Natural killer cell (primary cell): Measurements from ENCODE around the gene DIP2C. TPM values are rescaled to one million over a fixed set of nuclear protein-coding genes. Genes with fewer than 3 reads are reported as not detected.

Experiments
- ATAC-seq, 3 donors: fragments of 150-1000 bp in 2 of 3; fragments of 200-7000 bp in 1 of 3; cut with Tn5 transposase; 1 replicate in 1 of 3; 2 replicates in 2 of 3; pipeline ENCODE4 v1.10.0; 2021; ENCODE audit warnings: mild to moderate bottlenecking in 2 of 3, moderate library complexity in 2 of 3
- DNase-seq, 2 donors: peaks; one replicate each; pipeline versions ENCODE4 v3.0.0 to v3.0.0-alpha.2; 2013 to 2021; ENCODE audit warnings: mixed read lengths in 1 of 2
- H3K27ac ChIP-seq: one replicate; pipeline ENCODE4 v1.5.1; 2013; ENCODE audit warnings: mild to moderate bottlenecking, low read length
- H3K27me3 ChIP-seq: one replicate; pipeline ENCODE4 v1.6.1; 2013; ENCODE audit warnings: low read length; ENCODE audit not compliant: control insufficient read depth, insufficient read depth
- H3K36me3 ChIP-seq: one replicate; pipeline ENCODE4 v1.6.1; 2013; ENCODE audit warnings: low read length; ENCODE audit not compliant: control insufficient read depth, insufficient read depth
- H3K4me1 ChIP-seq: one replicate; pipeline ENCODE4 v1.6.1; 2013; ENCODE audit warnings: low read length; ENCODE audit not compliant: control insufficient read depth, insufficient read depth
- H3K4me3 ChIP-seq: one replicate; pipeline ENCODE4 v1.5.1; 2013; ENCODE audit warnings: low read length
- H3K9me3 ChIP-seq: one replicate; pipeline ENCODE4 v1.6.1; 2013; ENCODE audit warnings: low read length; ENCODE audit not compliant: control insufficient read depth, insufficient read depth
- H3K27ac Mint-ChIP-seq, 2 donors: one replicate each; pipeline ENCODE4 v1.8.0; 2022; ENCODE audit warnings: mild to moderate bottlenecking in 2 of 2, mixed read lengths in 2 of 2, moderate library complexity in 1 of 2
- H3K27me3 Mint-ChIP-seq, 2 donors: one replicate each; pipeline ENCODE4 v1.8.0; 2022; ENCODE audit warnings: low read depth in 2 of 2, mixed read lengths in 2 of 2
- H3K36me3 Mint-ChIP-seq: one replicate; pipeline ENCODE4 v1.8.0; 2022; ENCODE audit warnings: mixed read lengths
- H3K4me1 Mint-ChIP-seq, 2 donors: one replicate each; pipeline ENCODE4 v1.8.0; 2022; ENCODE audit warnings: mixed read lengths in 2 of 2
- H3K4me3 Mint-ChIP-seq: one replicate; pipeline ENCODE4 v1.8.0; 2022; ENCODE audit warnings: mild to moderate bottlenecking, moderate library complexity, mixed read lengths
- H3K9me3 Mint-ChIP-seq, 2 donors: one replicate each; pipeline ENCODE4 v1.8.0; 2022; ENCODE audit warnings: mixed read lengths in 2 of 2
- WGBS: methylation state at CpG from one replicate; pipeline ENCODE4 v1.1.7; 2013; ENCODE audit warnings: missing lambda C conversion rate; ENCODE audit not compliant: insufficient coverage; 5-methylcytosine and 5-hydroxymethylcytosine counted together
- intact Hi-C: fragments of 100-400 bp; cut with micrococcal nuclease; formaldehyde crosslinking; loops from one replicate; pipeline ENCODE4 v1.14.2; 2022
- total RNA-seq, 4 donors: library from RNA; stranded (reverse); fragments of 120-200 nt in 1 of 4; gene quantifications; one replicate each; pipeline versions ENCODE4 v1.2.3 to v1.2.4, GENCODE V29; 2013 to 2022
- TF ChIP-seq, protein P1 (sequence below): fragments of 200-600 bp; IDR thresholded peaks from one replicate; pipeline ENCODE4 v1.8.0; 2022; ENCODE audit warnings: antibody characterized with exemption

The DIP2C gene
- total RNA-seq, 3 donors from 2014 or later (not counting 1 experiment from before 2014, with no cell fraction given), result 1.5 to 5.8 (median 3.8) TPM

DNA sequence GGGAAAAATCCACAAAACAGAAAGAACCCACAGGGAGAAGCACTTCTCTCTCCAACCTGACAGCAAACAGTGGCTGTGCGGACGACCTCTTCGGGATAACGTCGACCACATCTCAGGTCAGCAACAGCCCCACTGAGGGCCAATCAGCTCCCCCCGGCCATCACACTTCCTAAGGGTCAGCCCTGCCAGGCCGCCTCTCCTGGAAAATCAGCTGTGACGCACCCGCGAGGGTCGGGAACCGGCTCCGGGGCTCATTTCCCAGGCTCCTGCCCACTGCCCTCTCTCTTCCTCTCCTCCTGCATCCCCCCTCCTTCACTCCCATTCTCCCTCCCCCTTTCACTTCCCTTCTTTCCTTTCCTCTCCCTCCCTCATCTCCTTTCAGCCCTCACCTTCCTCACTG lies 118.3 kb downstream of the DIP2C start:
- no peaks in the 10 kb centered on the region for H3K27me3 ChIP-seq

DNA sequence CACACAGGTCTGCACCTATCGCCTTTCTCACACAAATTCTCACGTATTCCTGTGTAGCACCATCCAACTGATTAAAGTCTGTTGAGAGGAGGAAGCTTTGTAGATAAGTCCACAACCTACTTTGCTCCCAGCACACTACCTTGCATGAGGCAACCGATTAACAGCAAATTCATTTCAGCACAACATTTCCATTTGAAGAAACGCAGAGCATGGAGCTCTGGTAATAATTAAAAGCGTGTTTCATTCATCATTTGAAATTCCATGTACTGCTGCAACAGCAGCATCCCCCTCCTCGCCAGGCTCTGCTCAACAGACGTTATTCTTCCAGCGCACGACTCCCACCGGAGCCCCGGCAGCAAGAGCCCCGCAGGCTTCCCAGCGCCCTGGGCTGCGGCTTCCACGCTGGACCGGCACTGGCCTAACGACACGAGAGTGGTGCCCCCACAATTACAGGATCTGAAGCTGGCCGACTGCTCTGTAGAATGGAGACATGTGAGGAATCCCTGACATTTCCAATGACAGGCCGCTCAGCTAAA lies 118.8 kb downstream of the DIP2C start:
- WGBS, result 90% methylated on average over 18 of the region's 20 CpGs
- Mint-ChIP-seq H3K27me3 (peaks cover 8 to 41% of the 10 kb centered on the region in 2 donors), H3K27ac (no peak overlapping the region)

More for the DNA sequence above, 118.3 kb downstream of the DIP2C start:
- Mint-ChIP-seq H3K4me1 (no peaks in the 10 kb centered on the region), H3K27me3 (peaks cover 8 to 41% of the 10 kb centered on the region in 2 donors), H3K27ac (no peak overlapping the region), H3K9me3 (no peaks in the 10 kb centered on the region), H3K4me3 (no peak overlapping the region), H3K36me3 (no peaks in the 10 kb centered on the region)
- Histone ChIP-seq H3K4me1 (no peaks in the 10 kb centered on the region), H3K36me3 (no peaks in the 10 kb centered on the region), H3K27ac (no peak overlapping the region), H3K9me3 (peaks cover 7% of the 10 kb centered on the region), H3K4me3 (no peak overlapping the region)
- WGBS, result 76% methylated on average over 13 of the region's 13 CpGs
- intact Hi-C loops, result no loop called here
- TF ChIP-seq, protein P1, sequence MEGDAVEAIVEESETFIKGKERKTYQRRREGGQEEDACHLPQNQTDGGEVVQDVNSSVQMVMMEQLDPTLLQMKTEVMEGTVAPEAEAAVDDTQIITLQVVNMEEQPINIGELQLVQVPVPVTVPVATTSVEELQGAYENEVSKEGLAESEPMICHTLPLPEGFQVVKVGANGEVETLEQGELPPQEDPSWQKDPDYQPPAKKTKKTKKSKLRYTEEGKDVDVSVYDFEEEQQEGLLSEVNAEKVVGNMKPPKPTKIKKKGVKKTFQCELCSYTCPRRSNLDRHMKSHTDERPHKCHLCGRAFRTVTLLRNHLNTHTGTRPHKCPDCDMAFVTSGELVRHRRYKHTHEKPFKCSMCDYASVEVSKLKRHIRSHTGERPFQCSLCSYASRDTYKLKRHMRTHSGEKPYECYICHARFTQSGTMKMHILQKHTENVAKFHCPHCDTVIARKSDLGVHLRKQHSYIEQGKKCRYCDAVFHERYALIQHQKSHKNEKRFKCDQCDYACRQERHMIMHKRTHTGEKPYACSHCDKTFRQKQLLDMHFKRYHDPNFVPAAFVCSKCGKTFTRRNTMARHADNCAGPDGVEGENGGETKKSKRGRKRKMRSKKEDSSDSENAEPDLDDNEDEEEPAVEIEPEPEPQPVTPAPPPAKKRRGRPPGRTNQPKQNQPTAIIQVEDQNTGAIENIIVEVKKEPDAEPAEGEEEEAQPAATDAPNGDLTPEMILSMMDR, result no peak
- DNase-seq (no peak), ATAC-seq (no peak)

GRCh38 chr10:569961-570627 lies 119.4 kb downstream of the DIP2C start:
- ATAC-seq, result no peak
- H3K4me1 Mint-ChIP-seq, result no peaks in the 10 kb centered on the region

More for the DNA sequence above, 118.8 kb downstream of the DIP2C start:
- H3K4me1 Mint-ChIP-seq, result no peaks in the 10 kb centered on the region
- no peaks in the 10 kb centered on the region for H3K36me3 ChIP-seq
- H3K9me3 ChIP-seq, result peaks cover 7% of the 10 kb centered on the region
- no peaks in the 10 kb centered on the region for H3K27me3 ChIP-seq
- no peak overlapping the region for H3K27ac ChIP-seq
- H3K4me3 ChIP-seq, result no peak overlapping the region
- no peak overlapping the region for H3K4me3 Mint-ChIP-seq
- no peaks in the 10 kb centered on the region for H3K36me3 Mint-ChIP-seq
- no peaks in the 10 kb centered on the region for H3K4me1 ChIP-seq
- H3K9me3 Mint-ChIP-seq, result no peaks in the 10 kb centered on the region
- TF ChIP-seq, protein P1, result no peak
- intact Hi-C loops, result no loop called here
- DNase-seq, result no peak
- no peak for ATAC-seq

More at GRCh38 chr10:569961-570627, 119.4 kb downstream of the DIP2C start:
- intact Hi-C loops, result no loop called here
- H3K4me3 ChIP-seq, result no peak overlapping the region
- Mint-ChIP-seq H3K36me3 (no peaks in the 10 kb centered on the region), H3K9me3 (no peaks in the 10 kb centered on the region), H3K4me3 (no peak overlapping the region), H3K27me3 (peaks cover 11 to 41% of the 10 kb centered on the region in 2 donors), H3K27ac (no peak overlapping the region)
- no peaks in the 10 kb centered on the region for H3K36me3 ChIP-seq
- H3K4me1 ChIP-seq, result no peaks in the 10 kb centered on the region
- 88% methylated on average over 7 of the region's 7 CpGs for WGBS
- H3K27ac ChIP-seq, result no peak overlapping the region
- TF ChIP-seq, protein P1, result no peak
- DNase-seq, result no peak
- H3K27me3 ChIP-seq, result no peaks in the 10 kb centered on the region
- H3K9me3 ChIP-seq, result peaks cover 7% of the 10 kb centered on the region
